NCI-H2107 treated with DMSO at 0.1 percent for 48 hours (cell line): ENCODE data around the gene PIK3C2G.
"Not testable (repeated sequence)": the region's sequence is repeated elsewhere in the genome, so short reads cannot be mapped to it uniquely, and the experiment has no call there.

Experiments used
- DNase-seq: peaks from one replicate; lab custom pipeline; 2025; ENCODE audit not compliant: unreplicated experiment; lab: John Stamatoyannopoulos, UW

PIK3C2G gene

GRCh38 chr12:18689771-18690170 lies 428.5 kb downstream of the PIK3C2G start:
- no peak for DNase-seq

GRCh38 chr12:18690653-18691052 lies 429.3 kb downstream of the PIK3C2G start:
- DNase-seq: no peak

DNA sequence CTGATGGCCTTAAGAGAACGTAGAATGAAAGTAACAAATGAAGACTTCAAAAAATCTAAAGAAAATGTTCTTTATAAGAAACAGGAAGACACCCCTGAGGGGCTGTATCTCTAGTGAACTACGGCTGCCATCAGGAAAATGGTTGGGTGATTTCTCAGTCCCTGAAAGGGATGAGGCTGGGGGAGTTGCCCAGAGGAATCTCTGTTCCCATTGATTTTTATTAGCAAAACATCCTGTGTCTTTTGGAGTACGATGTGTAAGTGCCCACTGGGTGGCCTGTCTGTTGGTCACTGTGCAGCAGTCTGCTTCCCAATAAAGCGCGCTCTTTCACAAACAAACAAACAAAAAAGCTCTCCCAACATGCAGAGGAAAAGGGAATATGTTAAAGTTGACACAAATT lies 432.7 kb downstream of the PIK3C2G start:
- DNase-seq: not testable (repeated sequence)

GRCh38 chr12:18696971-18697602 lies 435.8 kb downstream of the PIK3C2G start:
- no peak for DNase-seq
